T-helper 22 cell (primary cell): ENCODE data around the gene HSD11B1.
A peak's percentile ranks its signal among the peaks of the same experiment; 100 is the strongest.
"Not testable (repeated sequence)": the region's sequence is repeated elsewhere in the genome, so short reads cannot be mapped to it uniquely, and the experiment has no call there.

Source experiments
- DNase-seq: peaks from one replicate; pipeline ENCODE4 v3.0.0-alpha.2; 2020; ENCODE audit warnings: low read depth

The HSD11B1 gene

GRCh38 chr1:209692296-209692695 is 12.3 kb upstream of the HSD11B1 start:
- no peak for DNase-seq

- peak; percentile 21 for DNase-seq
These were observed 11.7 kb upstream of the HSD11B1 start for GRCh38 chr1:209692745-209693504.

- no peak for DNase-seq
These were observed 8.0 kb upstream of the HSD11B1 start for GRCh38 chr1:209696673-209697072.

- no peak for DNase-seq
These were observed 7.5 kb upstream of the HSD11B1 start for GRCh38 chr1:209697126-209697525.

GRCh38 chr1:209700686-209701085 is 4.0 kb upstream of the HSD11B1 start:
- not testable (repeated sequence) for DNase-seq

GRCh38 chr1:209702832-209703231 is 1.8 kb upstream of the HSD11B1 start:
- DNase-seq: no peak

GRCh38 chr1:209703834-209704504 is 677 bp upstream of the HSD11B1 start:
- DNase-seq: no peak

- DNase-seq: no peak
These were observed 470 bp downstream of the HSD11B1 start for GRCh38 chr1:209705033-209705598.

GRCh38 chr1:209706622-209707021 is 2.0 kb downstream of the HSD11B1 start:
- no peak for DNase-seq

- no peak for DNase-seq
These were observed 2.7 kb downstream of the HSD11B1 start for GRCh38 chr1:209707308-209707707.

- no peak for DNase-seq
These were observed 3.7 kb downstream of the HSD11B1 start for GRCh38 chr1:209708297-209708696.

GRCh38 chr1:209710093-209710492 is 5.4 kb downstream of the HSD11B1 start:
- no peak for DNase-seq

- DNase-seq: no peak
These were observed 6.2 kb downstream of the HSD11B1 start for GRCh38 chr1:209710847-209711246.

GRCh38 chr1:209714338-209714737 is 9.7 kb downstream of the HSD11B1 start:
- no peak for DNase-seq

- no peak for DNase-seq
These were observed 10.7 kb downstream of the HSD11B1 start for GRCh38 chr1:209715314-209715713.

- DNase-seq: no peak
These were observed 13.2 kb downstream of the HSD11B1 start for GRCh38 chr1:209717818-209718217.

GRCh38 chr1:209720326-209720725 is 15.7 kb downstream of the HSD11B1 start:
- DNase-seq: no peak

GRCh38 chr1:209720826-209721225 is 16.2 kb downstream of the HSD11B1 start:
- no peak for DNase-seq

- no peak for DNase-seq
These were observed 16.7 kb downstream of the HSD11B1 start for GRCh38 chr1:209721323-209721722.

- no peak for DNase-seq
These were observed 18.6 kb downstream of the HSD11B1 start for GRCh38 chr1:209723265-209723664.

GRCh38 chr1:209723756-209724693 is 19.4 kb downstream of the HSD11B1 start:
- no peak for DNase-seq

GRCh38 chr1:209727286-209727685 is 22.6 kb downstream of the HSD11B1 start:
- no peak for DNase-seq
